GM19035 (cell line): ENCODE measurements around the gene B3GLCT.
"Not testable (repeated sequence)": the region's sequence is repeated elsewhere in the genome, so short reads cannot be mapped to it uniquely, and the experiment has no call there.

Experiments used
- ATAC-seq: cut with Tn5 transposase; IDR thresholded peaks from one replicate; pipeline ENCODE4 v1.9.1; 2021; ENCODE audit not compliant: unreplicated experiment

Gene B3GLCT

DNA sequence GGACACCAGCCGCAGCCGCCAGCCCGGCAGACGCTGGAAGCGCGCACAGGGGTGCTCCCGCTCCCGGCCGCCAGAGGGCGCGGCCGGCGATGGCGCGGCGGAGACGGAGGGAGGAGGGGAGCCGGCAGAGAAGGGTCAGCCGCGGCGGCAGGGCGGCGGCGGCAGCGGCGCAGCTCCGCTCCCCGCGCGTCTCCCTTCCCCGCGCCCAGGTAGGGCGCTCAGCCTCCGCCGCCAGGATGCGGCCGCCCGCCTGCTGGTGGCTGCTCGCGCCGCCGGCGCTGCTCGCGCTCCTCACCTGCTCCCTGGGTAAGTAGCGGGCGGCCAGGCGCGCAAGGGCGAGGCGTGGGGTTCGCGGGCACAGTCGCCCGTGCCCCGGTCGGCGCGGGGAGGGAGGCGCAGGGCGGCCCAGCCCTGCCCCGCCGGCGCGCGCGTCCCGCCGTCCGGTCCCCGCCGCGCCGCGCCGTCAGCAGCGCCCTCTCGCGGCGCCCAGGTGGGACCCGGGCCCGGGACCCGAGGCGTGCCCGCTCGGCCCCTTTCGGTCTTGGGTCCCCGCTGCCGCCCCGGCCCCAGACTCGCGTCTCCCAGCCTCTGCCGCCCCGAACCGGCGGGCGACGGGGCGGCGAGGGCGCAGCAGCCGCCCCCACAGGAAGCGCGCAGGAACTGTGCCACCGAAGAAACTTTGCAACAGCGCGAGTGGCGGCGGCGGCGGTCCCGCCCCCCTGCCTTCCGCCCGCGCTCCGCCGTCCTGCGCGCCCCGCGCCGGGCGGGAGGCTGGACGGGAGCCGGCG, at the start of gene B3GLCT:
B3GLCT (plus strand) TSS at position 127 of the 788 bp plus-strand sequence; CDS start at position 237, 110 bp downstream.
- peak; percentile 83 for ATAC-seq

DNA sequence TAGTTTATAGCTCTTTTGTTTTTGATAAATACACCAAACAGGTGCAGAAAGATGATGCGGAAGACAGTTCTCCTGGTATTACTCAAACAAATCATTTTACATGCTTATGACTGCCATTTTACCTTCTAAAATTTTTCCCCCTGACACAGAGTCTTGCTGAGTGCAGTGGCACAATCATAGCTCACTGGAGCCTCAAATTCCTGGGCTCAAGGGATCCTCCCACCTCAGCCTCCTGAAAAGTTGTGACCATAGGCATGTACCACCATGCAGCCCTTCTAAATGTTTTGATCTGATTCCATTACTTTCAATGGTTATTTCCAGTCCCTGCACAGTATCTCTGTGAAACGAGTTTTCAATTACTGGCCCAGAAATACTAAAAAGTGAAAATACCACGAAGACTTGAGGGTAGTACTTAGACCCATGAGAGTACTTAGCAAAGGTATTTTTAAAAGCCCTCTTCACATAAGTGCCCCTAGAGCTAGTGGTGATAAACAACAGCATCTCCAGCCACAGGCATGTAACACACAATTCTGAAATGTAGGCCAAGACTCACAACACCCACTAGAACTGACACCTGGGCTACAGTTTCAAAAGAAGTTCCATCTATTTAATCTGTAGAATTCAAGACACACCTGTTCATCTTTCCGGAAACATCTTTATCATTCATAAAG, 49.3 kb upstream of the B3GLCT start:
- ATAC-seq = no peak

DNA sequence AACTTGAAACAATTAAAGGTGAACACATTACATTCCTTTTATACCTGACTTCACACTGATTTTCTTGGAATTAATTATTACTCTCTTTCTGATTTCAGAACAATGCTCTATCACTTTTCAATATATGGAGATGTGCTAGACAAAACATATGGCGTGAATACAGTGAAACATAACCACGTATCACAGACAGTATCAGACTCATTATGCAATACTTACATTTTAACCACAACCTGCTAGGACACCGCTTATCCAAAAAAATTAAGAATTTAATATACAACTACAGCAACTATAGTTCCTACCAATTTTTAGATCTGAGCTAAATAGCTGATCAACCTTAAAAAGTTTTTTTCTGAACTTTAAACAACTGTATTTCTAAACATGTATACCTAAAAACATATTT, 47.9 kb upstream of the B3GLCT start:
- ATAC-seq = no peak

DNA sequence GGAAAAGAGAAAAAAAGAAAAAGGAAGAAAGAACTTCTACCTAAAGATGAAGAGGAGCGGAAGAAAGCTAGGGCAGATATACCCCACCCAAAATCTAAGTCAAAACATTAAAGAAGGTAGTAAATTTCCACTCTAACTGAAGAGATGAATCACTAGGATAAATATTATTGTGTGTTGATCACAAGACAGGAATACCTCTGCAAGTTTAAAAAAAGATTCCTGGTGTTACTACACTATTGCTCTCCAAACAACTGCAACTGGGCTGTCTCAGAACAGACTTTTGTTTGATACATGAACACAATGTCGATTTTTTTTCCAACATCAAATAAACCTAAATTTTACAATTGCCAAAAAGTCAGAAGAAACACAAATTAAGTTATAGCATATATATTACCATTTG, 44.8 kb upstream of the B3GLCT start:
- no peak for ATAC-seq

DNA sequence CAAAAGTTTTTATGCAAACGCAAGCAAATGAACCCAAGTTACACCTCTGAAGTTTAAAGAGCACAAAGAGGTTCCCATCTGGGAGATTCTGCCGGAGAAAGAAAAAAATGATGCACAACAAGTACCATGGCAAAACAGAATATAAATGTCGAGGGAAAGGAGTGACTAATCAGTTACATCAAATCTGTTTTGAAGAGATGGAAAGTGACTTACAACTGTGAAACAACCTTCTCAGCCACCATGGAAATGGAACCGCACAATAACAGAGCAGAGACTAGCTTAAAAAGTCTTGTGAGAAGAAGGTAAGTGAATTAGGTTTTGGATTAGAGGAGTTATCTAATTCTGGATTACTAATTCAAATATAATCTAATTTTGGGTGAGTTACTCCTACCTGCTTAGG, 40.5 kb upstream of the B3GLCT start:
- ATAC-seq = no peak

DNA sequence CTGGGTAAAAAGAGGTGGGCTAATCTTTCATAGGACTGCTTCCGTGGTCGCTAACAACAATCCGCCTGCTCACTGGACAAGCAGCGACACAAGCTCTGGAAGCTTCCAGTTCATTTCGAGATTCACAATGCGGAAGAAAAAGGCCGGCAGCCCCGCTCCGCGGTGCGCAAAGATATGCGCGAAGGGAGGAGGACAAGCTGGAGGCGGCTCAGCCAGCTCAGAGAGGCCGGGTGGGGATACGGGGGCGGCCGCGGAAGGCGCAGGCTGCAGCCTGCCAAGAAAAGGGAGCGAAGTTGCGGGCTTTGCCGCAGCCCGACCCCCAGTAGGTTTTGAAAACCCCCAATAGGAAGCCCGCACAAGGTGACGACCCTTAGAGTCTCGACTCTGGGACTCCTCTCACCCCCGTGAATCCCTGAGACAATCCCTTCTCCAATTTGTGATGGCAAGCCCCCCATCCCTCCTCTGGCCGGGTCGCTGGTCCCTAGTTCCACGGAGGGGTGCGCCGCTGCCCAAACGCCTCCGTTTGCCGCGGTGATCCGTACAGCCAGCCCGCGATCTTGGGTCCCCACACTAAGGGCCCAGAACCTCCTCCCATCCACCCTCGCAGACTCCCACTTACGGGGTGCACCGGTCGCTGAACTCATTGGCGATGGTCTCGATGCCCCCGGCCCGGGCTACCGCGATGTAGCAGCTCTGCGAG, 38.8 kb upstream of the B3GLCT start:
- no peak for ATAC-seq

DNA sequence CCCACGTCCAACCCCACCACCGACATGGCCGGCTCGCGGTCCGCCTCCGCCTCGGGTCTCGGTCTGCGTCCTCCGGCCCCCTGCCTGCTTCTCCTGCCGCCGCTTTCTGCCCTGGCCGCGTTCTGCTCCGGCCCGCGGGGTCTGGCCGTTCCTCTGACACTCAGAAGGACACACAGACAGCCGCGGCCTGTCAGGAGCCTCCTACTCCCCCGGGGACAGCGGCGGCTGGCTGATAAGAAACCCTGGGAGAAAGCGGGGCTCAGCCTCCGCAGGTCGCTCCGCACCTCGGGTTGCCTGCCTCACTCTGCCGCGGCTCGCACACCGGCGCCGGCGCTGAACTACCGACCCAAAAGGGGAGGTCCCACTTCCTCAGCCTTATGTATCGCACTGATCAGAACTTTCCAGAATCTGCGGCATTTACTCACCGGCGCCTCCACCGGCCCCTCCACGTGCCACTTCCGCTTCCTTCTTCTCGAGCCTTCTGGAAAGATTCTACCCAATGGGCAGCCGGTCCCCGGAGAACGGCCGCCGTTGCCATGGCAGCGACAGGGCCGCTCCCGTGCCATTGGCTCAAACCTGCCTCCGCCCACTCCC, 38.1 kb upstream of the B3GLCT start, which contains the start of gene HSPH1:
HSPH1 (minus strand) TSS at position 348 of the 594 bp plus-strand sequence; CDS start at position 26, 322 bp downstream.
- peak; percentile 82 for ATAC-seq

DNA sequence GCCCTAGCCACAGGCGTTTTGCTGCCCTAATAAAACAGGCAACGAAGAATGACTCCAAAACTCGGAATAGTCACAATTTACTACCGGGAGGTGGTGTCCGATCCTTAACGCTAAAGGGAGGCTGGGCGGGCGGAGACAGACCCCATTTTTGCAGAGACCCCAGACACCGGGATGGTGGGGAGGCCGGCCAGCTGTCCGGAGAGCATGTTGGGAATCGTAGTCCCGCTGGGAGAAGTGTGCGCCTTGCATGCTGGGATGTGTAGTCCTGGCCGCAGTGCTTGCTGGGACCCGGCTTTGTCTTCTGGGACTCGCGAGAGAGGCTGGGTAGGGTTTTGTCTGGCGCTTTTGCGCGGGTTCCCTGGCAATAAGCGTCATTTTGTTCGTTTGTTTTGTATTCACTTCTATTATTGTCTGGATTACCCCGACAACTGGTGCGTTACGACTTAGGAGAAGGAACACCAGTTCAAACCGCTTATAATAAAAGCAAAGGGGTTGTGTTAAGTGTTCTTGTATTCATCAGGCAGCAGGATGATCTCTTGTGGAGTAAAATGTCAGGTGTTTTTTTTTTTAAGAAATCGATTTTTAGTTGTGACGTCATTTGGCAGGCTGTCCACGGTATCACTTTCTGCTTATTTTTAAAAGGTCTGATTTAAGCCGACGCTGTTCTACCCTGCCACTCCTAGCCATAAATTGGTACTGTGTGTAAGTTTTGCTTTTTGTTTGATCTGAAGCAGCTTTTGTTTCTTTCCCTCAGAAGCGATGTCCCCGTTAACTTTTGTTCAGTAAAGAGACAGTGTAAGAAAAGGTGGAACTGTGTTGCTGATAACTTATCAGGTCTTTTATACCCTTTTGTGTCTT, 37.4 kb upstream of the B3GLCT start:
- peak; percentile 78 for ATAC-seq

DNA sequence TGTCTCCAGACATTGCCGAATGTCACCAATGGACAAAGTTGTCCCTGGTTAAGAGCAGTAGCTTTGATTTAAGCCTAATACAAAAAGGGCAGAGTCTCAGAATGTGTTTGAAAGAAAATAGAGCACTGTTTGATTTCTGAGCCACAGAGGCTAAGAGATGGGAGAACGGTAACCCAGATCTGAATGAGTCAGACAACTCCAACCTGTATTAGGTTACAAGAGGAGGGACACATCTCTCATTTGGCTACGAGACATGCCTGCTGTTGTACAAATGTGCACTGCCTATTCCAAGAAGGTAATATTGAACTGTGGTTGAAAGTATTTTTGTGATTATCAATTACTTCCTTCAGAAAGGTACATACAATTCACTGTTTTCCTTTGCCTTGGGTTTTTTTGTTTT, 33.2 kb upstream of the B3GLCT start:
- ATAC-seq = no peak

DNA sequence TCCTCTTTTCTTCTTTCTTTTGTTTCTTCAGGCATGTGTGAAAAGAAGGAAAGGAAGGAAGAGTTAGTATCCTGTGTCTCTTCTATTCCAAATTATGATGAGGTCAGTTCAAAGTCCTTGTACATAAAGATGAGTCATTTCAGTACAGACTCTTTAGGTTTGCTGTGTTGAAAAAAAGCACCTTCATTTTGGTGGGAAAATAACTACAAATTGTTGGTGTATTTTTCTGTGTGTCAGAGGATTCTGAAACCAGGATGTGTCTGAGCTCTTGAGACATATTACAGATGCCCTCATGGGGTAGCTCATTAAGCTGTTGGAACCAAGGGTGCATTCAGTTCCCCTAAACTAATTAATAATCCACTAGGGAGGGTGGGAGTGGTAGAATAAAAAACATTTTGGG, 32.3 kb upstream of the B3GLCT start:
- ATAC-seq = no peak

DNA sequence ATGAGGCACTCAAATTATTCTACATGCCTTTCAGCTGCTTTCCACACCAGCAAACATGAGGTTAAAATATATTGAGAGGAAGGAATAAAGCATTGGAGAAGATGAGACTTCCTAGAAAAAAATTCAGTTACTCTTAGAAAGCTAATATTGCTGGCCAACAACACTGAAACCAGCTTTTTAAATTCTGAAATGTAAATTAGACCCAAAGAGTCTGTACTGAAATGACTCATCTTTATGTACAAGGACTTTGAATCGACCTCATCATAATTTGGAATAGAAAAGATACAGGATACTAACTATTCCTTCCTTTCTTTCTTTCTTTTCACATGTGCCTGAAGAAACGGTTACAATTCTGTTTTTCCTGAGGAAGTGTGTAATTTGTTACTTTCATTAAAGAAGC, 31.6 kb upstream of the B3GLCT start:
- peak; percentile 60 for ATAC-seq

DNA sequence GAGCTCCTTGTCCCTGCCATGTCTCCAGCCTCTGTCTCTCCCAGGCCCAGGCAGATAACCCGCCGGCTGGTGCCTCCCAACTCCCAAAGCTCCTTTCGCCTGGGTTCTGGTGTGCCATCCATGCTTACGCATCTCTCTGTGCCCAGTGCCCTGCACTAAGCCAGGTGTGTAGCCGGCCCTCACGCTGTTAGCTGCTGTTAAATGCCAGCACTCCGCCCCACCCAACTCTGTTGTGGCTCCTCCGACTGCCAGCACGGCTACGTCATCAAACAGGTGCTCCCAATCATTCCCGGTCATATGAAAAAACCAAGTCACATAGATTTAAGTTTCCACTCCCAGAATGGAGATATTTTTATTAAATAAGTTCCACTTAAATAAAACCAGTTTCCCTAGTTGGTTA, 31.0 kb upstream of the B3GLCT start:
- no peak for ATAC-seq

DNA sequence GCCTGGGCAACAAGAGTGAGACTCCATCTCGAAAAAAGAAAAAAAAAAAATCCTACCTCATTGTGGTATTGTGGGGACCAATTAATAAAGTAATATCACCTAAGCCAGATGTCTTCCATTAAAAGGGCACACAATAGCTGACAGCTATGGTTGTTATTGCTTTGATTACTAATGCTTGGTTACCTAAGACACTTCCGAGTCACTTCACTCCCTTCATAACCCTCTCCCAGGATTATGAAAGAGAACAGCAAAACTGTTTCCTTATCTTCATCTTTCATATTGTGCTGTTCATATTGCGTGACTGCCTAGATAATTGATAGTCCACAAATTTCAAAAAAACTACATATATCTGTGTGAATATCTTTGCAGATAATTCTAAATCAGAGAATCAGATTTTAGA, 27.8 kb upstream of the B3GLCT start:
- no peak for ATAC-seq

DNA sequence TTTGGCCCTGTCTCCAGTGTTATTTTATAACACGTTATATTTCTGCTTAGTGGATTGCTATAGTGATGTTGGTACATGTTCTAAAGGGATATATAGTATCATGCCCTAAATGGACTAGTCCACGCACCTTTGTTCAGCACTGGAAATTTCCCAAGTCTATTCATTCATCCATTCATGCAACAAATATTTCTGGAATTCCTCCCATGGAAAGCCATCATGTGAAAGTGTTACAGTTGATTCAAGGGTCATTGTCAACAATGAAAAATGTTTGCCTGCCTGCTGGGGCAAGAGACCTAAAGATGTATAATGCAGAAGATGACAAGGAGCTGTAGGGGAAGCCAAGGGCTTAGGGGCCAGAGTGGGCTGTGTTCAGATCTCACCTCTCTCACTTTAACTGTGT, 27.2 kb upstream of the B3GLCT start:
- no peak for ATAC-seq

DNA sequence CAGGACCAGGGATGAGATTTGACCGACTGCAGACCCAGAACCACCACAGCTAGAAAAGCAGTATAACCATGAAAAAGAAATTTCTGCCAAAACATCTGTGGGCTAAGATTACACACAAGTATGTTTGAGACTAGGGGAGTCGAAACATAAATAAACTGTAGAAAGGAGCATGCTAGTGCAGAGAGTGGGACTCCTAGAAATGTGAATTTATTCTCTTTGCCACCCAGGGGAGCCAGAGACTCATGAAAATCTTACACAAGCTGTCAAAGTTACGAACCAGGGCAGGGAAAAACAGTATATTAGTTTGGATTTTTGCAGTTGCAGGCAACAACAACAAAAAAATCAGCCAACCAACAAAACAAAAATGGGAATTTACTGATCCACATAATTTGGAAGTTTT, 25.8 kb upstream of the B3GLCT start:
- ATAC-seq = no peak

DNA sequence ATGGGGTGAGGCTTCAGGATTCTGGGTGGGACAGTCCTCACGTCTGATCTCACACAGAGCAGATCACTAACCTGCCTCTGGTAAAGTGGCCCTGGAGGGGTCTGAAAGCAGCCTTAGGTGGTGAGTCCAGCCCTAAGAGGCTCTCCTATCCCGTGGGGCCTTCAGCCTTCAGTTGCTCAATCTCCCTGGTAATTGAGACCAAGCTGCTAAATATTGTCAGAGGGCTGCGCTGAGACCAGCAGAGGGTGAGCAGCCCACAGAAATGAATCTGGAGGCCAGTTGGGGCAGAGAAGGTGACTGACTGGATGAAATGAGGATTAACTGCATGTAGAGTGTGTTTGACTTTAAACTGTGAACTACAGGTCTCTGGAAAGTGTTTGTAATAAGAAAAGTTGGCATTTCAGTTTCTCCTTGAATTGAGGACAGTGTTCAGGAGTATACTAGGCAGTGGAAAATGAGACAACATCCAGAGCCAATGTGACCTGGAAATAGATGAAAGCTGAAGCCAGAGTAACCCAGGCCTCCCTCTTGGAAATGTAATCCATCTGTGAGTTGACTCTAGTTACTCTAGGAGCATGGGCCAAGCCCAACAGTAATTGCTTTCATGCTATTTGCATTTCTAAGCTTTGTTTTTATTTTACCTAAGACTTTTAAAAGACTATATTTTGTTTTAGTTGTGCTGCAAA, 23.8 kb upstream of the B3GLCT start:
- no peak for ATAC-seq

DNA sequence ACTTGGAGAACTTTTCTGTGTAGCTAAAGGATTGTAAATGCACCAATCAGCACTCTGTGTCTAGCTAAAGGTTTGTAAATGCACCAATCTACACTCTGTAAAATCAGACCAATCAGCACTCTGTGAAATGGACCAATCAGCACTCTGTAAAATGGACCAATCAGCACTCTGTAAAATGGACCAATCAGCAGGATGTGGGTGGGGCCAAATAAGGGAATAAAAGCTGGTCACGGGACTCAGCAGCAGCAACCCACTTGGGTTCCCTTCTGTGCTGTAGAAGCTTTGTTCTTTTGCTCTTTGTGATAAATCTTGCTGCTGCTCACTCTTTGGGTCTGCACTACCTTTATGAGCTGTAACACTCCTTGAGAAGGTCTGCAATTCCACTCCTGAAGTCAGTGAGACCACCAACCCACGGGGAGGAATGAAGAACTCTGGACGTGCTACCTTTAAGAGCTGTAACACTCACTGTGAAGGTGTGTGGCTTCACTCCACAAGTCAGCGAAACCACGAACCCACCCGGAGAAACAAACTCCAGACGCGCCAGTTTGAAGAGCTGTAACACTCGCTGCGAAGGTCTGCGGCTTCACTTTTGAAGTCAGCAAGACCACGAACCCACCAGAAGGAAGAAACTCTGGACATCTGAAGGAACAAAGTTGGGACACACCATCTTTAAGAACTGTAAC, 21.8 kb upstream of the B3GLCT start:
- ATAC-seq = not testable (repeated sequence)

DNA sequence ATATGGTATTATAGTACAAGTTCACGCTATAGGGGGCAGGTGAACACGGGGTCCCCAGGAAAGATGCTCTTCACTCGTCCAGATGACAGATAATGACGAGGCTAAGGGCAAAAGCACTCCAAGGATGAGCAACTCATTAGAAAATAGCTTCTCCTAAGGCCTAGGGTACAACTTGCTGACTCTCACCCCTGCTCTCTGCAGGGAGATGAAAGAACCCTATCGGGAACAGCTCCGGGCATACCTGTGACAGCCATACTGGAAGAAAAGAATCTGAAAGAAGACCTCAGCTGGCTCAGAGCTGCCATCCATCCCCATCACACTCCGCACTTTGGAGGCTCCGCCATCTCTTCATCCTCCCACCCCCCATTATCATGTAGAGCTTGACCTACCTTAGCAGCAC, 20.5 kb upstream of the B3GLCT start:
- no peak for ATAC-seq

DNA sequence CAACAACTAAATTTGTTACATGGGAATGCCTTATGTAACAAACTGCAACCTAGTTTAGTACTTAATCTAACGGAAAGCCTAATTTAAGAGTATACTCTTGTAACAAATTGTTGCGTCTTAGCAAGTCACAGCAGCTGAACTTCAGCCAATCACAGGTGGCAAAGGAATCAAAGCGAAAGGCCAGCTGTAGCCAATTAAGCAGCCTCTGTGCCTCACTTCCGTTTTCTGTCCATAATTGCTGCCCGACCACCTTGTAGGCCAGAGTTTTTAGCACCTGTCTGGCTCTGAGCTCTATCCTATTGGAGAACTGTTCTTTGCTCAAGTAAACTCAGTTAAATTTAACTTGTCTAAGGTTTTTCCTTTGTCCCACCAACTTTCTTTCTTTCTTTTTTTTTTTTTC, 20.0 kb upstream of the B3GLCT start:
- ATAC-seq = no peak
